Skin of body (tissue), 2 donors: ENCODE measurements around the gene ZFPM1. TPM values are rescaled to one million over a fixed set of nuclear protein-coding genes. Genes with fewer than 3 reads are reported as not detected.

ENCODE experiments used
- DNase-seq: peaks from one replicate; lab custom pipeline; 2025; lab: John Stamatoyannopoulos, UW
- total RNA-seq: library from RNA; depleted of rRNA; stranded (reverse); fragments of >200 nt; gene quantifications from one replicate; pipeline ENCODE4 v1.2.3, GENCODE V29; 2014

ZFPM1 gene
- total RNA-seq, 1 donor from 2014 or later: 0.69 TPM

DNA sequence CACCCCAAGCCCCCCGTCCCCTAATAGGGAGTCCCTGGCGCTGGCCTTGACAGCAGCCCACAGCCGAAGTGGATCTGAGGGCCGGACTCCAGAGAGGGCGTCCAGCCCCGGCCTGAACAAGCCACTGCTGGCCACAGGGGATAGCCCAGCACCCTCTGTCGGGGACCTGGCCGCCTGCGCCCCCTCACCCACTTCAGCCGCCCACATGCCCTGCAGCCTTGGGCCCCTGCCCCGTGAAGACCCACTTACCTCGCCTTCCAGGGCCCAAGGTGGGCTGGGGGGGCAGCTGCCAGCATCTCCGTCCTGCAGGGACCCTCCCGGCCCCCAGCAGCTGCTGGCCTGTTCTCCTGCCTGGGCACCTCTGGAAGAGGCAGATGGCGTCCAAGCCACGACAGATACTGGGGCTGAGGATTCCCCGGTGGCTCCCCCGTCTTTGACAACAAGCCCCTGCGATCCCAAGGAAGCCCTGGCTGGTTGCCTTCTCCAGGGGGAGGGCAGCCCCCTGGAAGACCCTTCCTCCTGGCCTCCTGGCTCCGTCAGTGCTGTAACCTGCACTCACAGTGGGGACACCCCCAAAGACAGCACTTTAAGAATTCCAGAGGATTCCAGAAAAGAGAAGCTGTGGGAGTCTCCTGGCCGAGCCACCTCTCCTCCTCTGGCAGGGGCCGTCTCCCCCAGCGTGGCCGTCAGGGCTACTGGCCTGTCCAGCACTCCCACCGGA lies 19.3 kb upstream of the ZFPM1 start:
- DNase-seq: no peak

DNA sequence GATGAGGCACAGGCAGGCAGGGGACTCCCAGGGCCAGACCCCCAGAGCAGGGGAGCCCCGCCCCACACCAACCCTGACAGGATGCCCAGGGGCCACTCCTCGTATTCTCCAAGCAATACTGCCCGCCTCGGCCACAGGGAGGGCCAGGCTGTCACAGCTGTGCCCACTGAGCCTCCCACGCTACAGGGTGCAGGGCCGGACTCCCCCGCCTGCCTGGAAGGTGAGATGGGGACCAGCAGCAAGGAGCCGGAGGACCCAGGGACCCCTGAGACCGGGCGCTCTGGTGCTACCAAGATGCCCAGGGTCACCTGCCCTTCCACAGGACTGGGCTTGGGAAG lies 18.8 kb upstream of the ZFPM1 start:
- DNase-seq: no peak

DNA sequence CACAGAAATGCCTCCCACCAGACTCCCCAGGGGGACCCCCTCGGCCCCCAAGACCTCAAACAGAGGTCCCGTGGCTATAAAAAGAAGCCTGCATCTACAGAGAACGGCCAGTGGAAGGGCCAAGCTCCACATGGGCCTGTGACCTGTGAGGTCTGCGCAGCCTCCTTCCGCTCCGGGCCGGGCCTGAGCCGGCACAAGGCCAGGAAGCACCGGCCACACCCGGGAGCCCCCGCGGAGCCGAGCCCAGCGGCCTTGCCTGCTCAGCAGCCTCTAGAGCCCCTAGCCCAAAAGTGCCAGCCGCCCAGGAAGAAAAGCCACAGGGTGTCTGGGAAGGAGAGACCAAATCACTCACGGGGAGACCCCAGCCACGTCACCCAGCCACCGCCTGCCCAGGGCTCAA lies 18.3 kb upstream of the ZFPM1 start:
- DNase-seq: no peak

DNA sequence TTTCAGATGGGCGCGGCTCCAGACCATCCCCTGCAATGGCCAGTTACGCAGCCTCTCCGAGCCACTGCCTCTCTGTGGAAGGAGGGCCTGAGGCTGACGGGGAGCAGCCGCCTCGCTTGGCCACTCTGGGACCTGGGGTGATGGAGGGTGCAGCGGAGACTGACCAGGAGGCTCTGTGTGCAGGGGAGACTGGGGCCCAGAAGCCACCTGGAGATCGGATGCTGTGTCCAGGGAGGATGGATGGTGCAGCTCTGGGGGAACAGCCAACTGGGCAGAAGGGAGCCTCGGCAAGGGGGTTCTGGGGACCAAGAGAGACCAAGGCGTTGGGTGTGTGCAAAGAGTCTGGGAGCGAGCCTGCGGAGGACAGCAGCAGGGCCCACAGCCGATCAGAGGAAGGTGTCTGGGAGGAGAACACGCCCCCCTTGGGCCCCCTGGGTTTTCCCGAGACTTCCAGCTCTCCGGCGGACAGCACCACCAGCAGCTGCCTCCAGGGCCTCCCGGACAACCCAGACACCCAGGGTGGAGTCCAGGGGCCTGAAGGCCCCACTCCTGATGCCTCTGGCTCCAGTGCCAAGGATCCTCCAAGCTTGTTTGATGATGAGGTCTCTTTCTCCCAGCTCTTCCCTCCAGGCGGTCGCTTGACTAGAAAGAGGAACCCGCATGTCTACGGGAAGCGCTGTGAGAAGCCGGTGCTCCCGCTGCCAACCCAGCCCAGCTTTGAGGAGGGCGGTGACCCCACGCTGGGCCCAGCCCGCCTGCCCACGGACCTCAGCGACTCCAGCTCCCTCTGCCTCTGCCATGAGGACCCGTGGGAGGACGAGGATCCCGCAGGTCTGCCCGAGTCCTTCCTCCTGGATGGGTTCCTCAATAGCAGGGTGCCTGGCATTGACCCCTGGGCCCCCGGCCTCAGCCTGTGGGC lies 17.4 kb upstream of the ZFPM1 start:
- no peak for DNase-seq

DNA sequence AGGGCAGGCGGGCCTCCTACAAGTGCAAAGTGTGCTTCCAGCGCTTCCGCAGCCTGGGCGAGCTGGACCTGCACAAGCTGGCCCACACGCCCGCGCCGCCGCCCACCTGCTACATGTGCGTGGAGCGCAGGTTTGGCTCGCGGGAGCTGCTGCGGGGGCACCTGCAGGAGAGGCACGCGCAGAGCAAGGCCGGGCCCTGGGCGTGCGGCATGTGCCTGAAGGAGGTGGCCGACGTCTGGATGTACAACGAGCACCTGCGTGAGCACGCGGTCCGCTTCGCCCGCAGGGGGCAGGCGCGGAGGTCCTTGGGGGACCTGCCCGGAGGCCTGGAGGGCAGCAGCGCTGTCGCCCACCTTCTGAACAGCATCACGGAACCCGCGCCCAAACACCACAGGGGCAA lies 16.3 kb upstream of the ZFPM1 start:
- DNase-seq: no peak

DNA sequence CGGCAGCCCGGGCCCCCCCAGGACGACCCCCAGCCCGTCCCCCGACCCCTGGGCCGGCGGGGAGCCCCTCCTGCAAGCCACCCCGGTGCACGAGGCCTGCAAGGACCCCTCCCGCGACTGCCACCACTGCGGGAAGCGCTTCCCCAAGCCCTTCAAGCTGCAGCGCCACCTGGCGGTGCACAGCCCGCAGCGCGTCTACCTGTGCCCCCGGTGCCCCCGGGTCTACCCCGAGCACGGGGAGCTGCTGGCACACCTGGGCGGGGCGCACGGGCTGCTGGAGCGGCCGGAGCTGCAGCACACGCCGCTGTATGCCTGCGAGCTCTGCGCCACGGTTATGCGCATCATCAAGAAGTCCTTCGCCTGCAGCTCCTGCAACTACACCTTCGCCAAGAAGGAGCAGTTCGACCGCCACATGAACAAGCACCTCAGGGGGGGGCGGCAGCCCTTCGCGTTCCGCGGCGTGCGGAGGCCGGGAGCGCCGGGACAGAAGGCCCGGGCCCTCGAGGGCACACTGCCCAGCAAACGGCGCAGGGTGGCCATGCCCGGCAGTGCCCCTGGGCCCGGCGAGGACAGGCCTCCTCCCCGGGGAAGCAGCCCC lies 15.6 kb upstream of the ZFPM1 start:
- DNase-seq: no peak

DNA sequence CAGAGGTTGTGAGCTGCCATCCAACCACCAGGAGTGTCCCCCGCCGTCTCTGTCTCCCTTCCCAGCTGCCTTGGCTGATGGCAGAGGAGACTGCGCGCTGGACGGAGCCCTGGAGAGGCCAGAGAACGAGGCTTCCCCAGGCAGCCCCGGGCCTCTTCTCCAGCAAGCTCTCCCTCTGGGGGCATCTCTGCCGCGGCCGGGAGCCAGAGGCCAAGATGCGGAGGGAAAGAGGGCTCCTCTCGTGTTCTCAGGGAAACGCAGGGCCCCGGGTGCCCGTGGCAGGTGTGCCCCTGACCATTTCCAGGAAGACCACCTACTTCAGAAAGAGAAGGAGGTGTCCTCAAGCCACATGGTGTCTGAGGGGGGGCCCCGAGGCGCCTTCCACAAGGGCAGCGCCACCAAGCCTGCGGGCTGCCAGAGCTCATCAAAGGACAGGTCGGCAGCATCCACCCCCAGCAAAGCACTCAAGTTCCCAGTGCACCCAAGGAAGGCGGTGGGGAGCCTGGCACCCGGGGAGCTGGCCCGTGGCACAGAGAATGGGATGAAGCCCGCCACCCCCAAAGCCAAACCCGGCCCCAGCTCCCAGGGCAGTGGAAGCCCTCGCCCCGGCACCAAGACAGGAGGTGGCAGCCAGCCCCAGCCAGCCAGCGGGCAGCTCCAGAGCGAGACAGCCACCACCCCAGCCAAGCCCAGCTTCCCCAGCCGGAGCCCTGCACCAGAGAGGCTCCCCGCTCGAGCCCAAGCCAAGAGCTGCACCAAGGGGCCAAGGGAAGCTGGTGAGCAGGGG lies 14.8 kb upstream of the ZFPM1 start:
- DNase-seq: no peak

DNA sequence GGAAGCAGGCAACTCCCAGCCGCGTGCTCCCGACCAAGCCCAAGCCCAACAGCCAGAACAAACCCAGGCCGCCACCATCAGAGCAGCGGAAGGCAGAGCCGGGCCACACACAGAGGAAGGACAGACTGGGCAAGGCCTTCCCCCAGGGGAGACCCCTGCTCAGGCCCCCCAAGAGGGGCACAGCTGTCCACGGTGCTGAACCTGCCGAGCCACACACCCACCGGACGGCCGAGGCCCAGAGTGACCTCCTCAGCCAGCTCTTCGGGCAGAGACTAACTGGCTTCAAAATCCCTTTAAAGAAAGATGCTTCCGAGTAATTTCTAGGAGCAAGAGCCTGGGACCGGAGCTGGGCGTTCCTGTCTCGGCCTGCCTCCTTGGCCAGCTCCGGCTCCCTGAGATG lies 14.1 kb upstream of the ZFPM1 start:
- DNase-seq: no peak

DNA sequence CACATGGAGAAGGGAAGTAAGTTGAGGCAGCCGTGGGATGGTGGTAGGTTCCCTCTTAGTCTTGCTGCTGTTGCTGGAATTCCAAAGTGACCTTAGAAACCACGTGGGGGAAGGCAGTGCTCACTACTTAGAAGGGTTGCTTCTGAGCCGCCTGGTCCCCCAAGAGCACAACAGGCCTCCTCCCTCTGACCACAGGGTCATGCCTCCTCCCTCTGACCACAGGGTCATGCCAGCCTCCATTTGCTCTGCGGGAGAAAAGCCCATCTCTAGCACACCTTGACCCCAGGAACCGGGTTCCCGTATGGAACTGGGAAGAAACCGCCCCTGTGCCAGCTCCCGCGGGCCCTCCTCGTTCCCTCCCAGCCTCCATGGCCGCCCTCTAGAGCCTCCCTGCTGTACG lies 13.4 kb upstream of the ZFPM1 start:
- DNase-seq: no peak

DNA sequence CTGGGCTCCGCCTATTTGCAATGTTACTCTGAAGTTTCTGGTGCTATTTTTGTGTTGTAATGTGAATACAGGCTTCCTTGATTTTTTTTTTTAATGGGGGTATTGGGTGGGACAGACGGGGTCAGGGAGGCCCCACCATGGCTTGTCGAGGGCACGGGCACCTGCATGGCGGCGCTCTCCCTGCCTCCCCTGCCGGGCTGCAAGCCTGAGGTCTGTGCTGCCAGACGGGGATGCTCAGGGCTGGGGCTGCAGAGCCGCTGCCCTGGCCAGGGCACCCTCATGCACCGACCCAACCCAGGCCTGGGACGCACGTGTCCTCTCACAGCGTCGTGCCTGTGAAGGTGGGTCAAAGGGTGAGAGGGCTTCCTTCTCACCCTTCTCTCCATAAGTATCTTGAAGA lies 13.0 kb upstream of the ZFPM1 start:
- DNase-seq: no peak

DNA sequence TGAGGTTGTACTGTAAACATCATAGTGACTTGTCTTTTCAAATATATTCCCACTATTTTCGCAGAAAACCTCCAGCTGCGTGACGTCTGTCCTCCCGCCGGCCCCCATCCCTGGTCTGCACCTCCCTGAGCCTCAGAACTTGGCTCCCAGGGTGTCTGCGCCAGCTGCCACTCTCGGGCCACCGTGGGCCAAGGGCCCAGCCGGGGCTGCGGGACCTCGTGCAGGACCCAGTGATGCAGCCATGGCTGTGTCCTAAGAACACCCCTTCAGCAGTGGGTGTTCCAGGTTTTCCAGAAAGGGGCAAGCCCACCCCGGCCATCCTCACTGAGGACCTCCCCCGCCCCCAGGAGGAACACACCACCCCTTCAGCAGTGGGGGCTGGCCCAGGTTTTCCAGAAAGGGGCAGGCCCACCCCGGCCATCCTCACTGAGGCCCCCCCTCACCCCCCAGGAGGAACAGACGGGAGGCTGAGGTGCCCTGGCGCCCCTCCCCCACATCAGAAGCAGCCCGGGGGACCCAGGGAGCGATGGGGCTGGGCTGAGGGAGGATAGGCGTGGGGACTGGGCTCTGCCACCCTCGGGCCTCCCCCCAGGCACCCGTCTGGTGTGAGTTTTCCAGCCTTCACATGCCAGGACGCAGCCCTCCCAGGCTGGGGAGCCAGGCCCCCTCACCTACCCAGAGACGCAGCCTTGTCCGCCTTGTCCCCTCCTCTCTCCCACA lies 12.2 kb upstream of the ZFPM1 start:
- DNase-seq: no peak

DNA sequence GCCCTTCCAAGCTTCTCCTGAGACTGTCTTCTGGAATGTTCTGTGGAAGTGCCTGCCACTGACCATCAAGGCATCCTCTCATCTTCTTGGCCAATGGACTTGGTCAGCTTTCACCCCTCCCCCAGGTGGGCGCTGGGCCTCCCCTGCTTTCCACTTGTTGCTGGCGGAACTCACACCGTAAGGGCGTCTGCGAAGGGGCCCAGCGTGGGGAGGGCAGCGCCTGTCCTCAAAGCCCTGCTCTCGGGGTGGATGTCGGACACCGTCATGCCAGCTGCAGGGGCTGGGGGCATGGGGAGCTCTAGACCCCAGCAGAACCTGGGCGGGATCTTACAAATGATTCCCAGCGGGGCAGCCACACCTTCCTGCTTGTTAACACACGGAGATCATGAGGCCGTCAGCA lies 11.6 kb upstream of the ZFPM1 start:
- no peak for DNase-seq

DNA sequence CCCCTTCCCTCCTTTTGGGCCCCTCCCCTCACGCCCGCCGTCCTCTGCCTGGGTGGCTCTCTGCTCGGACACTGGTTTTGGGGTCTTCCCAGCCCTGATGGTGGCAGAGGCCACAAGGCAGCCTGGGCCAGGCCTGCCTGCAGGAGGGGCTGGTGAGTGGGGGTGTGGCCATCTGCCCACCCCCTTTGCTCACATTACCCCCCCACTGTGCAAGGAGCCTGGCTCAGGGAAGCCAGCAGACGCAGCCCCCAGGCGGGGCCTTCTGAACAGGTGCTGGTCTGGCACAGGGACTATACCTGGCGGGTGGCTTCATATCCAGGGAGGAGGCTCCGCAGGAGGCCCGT lies 10.7 kb upstream of the ZFPM1 start:
- no peak for DNase-seq

DNA sequence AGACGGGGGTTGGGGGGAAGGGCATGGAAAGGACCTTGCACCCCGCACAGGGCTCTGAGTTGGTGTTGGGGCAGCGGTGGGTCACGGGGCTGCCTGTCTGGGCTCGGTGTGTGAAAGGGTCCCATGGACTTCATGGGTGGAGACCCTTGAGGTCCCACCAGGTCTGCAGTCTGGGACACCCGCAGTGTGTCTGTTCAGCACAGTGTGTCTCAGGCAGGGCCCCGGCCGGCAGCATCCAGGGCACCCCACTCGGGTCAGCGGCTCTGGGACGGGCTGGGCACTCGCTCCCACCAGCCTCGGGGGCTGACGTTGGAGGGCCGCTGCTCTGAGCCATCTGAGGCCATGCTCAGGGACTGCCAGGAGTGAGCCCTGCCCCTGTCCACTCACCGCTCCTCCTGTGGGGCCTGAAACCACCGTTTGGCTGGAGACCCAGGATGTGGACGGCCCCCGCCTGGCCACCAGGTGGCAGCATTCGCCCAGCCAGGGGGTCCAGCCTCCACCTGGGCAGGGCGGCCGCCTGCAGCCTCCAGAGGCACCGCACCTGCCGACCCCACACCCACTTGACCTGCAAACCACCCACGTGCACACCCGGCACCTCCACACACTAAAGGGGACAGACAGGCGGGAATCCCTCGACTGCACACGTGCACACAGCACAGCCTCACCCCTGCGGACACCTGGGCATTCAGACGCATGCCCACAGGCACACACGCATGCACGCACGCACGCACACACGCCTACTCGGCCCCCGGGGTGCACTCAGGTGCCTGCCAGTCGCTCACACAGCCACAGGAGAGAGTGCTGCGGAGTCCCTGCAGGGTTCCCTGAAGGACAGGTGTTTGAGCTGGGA lies 10.1 kb upstream of the ZFPM1 start:
- DNase-seq: peak; percentile 10

DNA sequence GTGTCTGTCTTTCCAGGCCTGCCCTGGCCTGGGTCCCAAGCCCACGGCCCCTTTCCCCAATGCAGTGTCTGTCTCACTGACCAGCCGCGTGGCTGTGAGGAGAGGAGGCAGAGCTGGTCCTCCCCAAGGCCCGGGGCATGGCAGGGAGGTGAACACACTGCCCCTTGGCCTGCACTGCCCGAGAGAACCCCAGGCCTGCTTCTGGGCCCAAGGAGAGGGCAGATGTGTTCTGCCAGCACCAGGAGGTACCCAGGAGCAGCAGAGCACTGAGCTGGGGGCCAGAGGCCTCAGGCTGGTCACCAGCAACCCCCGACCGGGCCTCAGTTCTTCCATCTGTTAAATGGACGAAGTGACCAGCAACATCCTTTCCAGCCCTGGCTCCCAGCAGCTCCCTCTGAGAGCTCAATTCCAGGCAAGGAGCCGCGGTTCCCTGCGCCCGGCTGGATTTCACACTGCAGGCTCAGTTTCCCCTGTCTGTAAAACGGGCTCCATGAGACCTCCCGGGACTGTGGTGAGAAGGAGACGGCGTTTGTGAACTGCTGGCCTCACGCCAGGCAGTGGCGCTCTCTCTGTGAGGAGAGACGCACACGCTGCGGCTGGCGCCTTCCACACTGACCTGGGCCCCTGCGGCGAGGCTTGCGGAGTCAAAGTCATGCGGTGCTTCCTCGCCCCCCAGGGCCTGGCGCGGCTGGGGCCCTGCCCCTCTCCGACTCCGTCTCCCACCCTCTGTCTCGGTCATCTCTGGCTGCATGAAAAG lies 8.1 kb upstream of the ZFPM1 start:
- DNase-seq: no peak

DNA sequence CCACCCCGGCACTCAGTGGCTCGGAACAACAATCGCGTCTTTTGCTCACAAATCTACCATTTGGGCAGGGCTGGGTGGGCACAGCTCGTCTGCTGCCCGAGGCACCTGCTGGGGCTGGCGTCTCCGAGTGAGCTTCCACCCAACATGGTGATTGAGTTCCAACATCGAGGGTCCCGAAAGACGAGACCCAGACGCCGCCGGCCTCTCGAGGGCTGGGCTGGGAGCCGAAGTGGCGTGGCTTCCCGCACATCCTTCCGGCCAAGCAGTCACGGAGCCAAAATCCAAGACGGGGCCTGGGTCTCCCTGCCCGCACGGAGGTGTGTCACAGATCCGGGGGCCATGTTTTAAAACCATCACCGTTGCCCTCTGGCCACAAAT lies 7.5 kb upstream of the ZFPM1 start:
- no peak for DNase-seq

DNA sequence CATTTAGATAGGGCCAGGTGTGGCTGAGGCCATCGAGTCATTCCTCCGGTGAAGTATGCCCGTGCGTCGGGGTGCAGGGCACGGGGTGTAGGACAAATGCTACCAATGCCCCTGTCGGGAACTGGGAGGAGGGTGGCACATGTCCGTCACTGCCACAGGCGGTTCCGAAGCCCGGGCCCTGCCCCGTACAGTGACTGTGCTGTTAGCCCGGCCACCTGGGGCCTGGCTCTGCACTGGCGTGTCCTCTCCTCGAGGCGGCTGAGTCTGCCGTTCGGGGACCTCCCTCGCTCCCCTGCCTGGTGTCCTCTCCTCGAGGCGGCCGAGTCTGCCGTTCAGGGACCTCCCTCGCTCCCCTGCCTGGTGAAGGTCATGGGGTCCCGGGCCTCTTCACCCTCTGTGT lies 7.0 kb upstream of the ZFPM1 start:
- no peak for DNase-seq

DNA sequence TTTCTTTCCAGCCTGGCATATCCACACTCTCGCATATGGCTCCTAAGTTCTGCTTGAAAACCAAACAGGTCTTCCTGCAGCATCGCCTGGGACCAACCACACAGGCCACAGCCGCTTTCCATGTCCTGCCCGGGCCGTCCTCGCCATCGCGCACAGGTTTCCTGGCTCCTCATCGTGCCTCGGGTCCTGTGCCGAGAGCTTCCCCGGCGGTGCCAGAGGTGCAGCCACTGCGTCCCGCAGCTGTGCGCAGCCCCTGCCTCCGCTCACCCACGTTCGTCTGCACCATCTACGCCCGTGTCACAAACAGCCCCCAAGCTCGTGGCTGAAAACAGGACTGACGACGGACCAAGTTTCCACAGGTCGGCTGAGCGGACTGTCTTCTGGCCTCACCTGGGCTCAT lies 6.3 kb upstream of the ZFPM1 start:
- DNase-seq: no peak

DNA sequence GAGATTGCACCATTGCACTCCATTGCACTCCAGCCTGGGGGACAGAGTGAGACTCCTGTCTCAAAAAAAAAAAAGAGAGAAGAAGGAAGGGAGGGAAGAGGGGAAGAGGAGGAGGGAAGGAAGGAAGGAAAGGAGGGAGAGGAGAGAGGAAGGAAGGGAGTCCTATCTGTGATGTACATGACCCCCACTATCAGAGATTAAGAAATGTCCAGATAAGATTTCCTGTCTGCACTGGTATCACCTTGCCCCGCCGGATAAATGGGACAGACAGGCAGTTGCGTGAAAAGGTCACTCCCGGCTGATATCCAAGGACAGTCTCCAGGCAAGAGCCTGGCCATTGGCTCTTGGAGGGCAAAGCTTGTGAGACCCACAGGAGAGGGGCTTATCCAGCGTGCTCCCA lies 5.2 kb upstream of the ZFPM1 start:
- no peak for DNase-seq
